Endometrial microvascular endothelial cells (primary cell): ENCODE measurements around the gene ITGB4. TPM values are rescaled to one million over a fixed set of nuclear protein-coding genes. Genes with fewer than 3 reads are reported as not detected.

Experiments
- total RNA-seq: library from RNA; depleted of rRNA; stranded (reverse); fragments of >200 nt; gene quantifications from one replicate; pipeline ENCODE4 v1.2.3, GENCODE V29; 2015; ENCODE audit errors: inconsistent ontology term

The ITGB4 gene
- total RNA-seq, 1 donor from 2014 or later: 2.4 TPM

Other genes with a start within 250 kb of the ITGB4 start
- 24.1 TPM for gene CASKIN2, start 205.9 kb upstream of the ITGB4 start, total RNA-seq
- gene TSEN54, start 204.9 kb upstream of the ITGB4 start, total RNA-seq: 54.8 TPM
- 1.2 TPM for gene LLGL2, start 195.8 kb upstream of the ITGB4 start, total RNA-seq
- under 0.01 TPM for gene MYO15B, start 133.7 kb upstream of the ITGB4 start, total RNA-seq
- gene SMIM5, start 88.0 kb upstream of the ITGB4 start, total RNA-seq: not detected
- 9.8 TPM for gene RECQL5, start 54.3 kb upstream of the ITGB4 start, total RNA-seq
- 107 TPM for gene SAP30BP, start 54.1 kb upstream of the ITGB4 start, total RNA-seq
- 65.8 TPM for gene GALK1, start 43.7 kb downstream of the ITGB4 start, total RNA-seq
- gene UNK, start 63.3 kb downstream of the ITGB4 start, total RNA-seq: 53.0 TPM
- 0.09 TPM for gene UNC13D, start 122.9 kb downstream of the ITGB4 start, total RNA-seq
- 50.3 TPM for gene WBP2, start 133.9 kb downstream of the ITGB4 start, total RNA-seq
- 53.3 TPM for gene TRIM47, start 157.1 kb downstream of the ITGB4 start, total RNA-seq
- 26.3 TPM for gene TRIM65, start 175.5 kb downstream of the ITGB4 start, total RNA-seq
- 44.7 TPM for gene MRPL38, start 183.4 kb downstream of the ITGB4 start, total RNA-seq
- gene FBF1, start 219.6 kb downstream of the ITGB4 start, total RNA-seq: 6.8 TPM